ENCODE measurements around the gene PRRT2.

The PRRT2 gene

DNA sequence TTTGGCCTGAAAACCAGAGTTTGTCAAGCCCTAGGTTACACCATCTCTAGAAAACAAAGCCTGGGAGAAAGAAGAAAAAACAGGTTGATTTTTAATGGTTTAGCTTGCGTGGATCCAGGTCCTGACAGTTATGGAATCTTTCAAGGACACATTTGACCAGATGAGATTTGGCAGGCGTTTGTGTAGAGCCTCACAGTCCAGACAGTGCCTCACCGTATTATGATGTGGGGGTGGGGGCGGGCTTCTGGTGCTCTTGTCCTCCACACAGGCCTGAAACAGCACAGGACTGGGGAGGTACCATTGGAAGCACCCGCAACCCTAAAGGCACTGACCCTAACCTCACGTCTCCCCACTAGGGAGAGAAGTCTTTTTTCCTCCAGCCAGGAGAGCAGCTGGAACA is 27.8 kb downstream of the PRRT2 start:
- Histone ChIP-seq H3K27ac (ENCODE audit: low read length) (no peak overlapping the region), H3K4me3 (ENCODE audit: low read length) (no peak overlapping the region), H3K4me2 (ENCODE audit: low read depth, low read length) (no peak overlapping the region), H3K79me2 (ENCODE audit: low read length) (no peaks in the 10 kb centered on the region), H3F3A (ENCODE audit: insufficient read depth, low read length) (no peaks in the 10 kb centered on the region), H4K20me1 (ENCODE audit: insufficient read depth, low read length) (no peaks in the 10 kb centered on the region), H3K9me3 (replicated peaks; ENCODE audit: insufficient read depth, low read length) (no peaks in the 10 kb centered on the region), H3K36me3 (replicated peaks; ENCODE audit: insufficient read depth, low read length) (no peaks in the 10 kb centered on the region), H2AFZ (ENCODE audit: low read length) (no peak overlapping the region), H3K4me1 (ENCODE audit: low read length) (no peaks in the 10 kb centered on the region), H3K27me3 (replicated peaks; ENCODE audit: insufficient read depth, low read length) (no peaks in the 10 kb centered on the region), H3K9ac (ENCODE audit: low read length) (no peak overlapping the region), H3K9me2 (replicated peaks; ENCODE audit: insufficient read depth, low read length) (no peaks in the 10 kb centered on the region)
- no peak for DNase-seq
- TF ChIP-seq EZH2 (optimal IDR thresholded peaks at IDR 0.05; ENCODE audit: low read depth, low read length), result no peak
- TF ChIP-seq EZH2phosphoT487 (IDR thresholded peaks at IDR 0.05; ENCODE audit: low read length), result no peak
- TF ChIP-seq, protein P1, sequence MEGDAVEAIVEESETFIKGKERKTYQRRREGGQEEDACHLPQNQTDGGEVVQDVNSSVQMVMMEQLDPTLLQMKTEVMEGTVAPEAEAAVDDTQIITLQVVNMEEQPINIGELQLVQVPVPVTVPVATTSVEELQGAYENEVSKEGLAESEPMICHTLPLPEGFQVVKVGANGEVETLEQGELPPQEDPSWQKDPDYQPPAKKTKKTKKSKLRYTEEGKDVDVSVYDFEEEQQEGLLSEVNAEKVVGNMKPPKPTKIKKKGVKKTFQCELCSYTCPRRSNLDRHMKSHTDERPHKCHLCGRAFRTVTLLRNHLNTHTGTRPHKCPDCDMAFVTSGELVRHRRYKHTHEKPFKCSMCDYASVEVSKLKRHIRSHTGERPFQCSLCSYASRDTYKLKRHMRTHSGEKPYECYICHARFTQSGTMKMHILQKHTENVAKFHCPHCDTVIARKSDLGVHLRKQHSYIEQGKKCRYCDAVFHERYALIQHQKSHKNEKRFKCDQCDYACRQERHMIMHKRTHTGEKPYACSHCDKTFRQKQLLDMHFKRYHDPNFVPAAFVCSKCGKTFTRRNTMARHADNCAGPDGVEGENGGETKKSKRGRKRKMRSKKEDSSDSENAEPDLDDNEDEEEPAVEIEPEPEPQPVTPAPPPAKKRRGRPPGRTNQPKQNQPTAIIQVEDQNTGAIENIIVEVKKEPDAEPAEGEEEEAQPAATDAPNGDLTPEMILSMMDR (IDR thresholded peaks at IDR 0.05; ENCODE audit: low read length), result no peak

DNA sequence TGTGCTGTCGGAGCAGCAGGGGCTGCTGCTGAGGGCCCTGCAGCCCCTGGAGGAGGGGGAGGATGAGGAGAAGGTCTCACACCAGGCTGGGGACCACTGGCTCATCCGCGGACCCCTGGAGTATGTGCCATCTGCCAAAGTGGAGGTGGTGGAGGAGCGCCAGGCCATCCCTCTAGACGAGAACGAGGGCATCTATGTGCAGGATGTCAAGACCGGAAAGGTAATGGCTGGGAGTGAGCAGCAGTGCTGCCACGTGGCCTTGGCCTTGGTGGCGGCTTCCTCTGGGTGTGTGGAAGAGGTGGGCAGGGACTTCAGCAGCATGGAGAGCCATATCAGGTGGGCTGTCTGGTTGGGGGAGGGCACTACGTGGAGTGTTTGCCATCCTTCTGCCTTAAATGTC is 28.2 kb downstream of the PRRT2 start:
- no peak overlapping the region for H3K27ac ChIP-seq (ENCODE audit: low read length)
- H3K4me3 ChIP-seq (ENCODE audit: low read length), result no peak overlapping the region
- no peaks in the 10 kb centered on the region for H3K4me1 ChIP-seq (ENCODE audit: low read length)
- TF ChIP-seq, protein P1 (IDR thresholded peaks at IDR 0.05; ENCODE audit: low read length), result no peak
- TF ChIP-seq EZH2phosphoT487 (IDR thresholded peaks at IDR 0.05; ENCODE audit: low read length) (no peak), EZH2 (optimal IDR thresholded peaks at IDR 0.05; ENCODE audit: low read depth, low read length) (no peak)
- no peak overlapping the region for H3K9ac ChIP-seq (ENCODE audit: low read length)
- no peak for DNase-seq
- H2AFZ ChIP-seq (ENCODE audit: low read length), result no peak overlapping the region
- no peaks in the 10 kb centered on the region for H3K9me2 ChIP-seq (replicated peaks; ENCODE audit: insufficient read depth, low read length)
- H3K9me3 ChIP-seq (replicated peaks; ENCODE audit: insufficient read depth, low read length), result no peaks in the 10 kb centered on the region
- no peaks in the 10 kb centered on the region for H4K20me1 ChIP-seq (ENCODE audit: insufficient read depth, low read length)
- no peaks in the 10 kb centered on the region for H3F3A ChIP-seq (ENCODE audit: insufficient read depth, low read length)
- H3K79me2 ChIP-seq (ENCODE audit: low read length), result no peaks in the 10 kb centered on the region
- no peaks in the 10 kb centered on the region for H3K27me3 ChIP-seq (replicated peaks; ENCODE audit: insufficient read depth, low read length)
- H3K4me2 ChIP-seq (ENCODE audit: low read depth, low read length), result no peak overlapping the region
- no peaks in the 10 kb centered on the region for H3K36me3 ChIP-seq (replicated peaks; ENCODE audit: insufficient read depth, low read length)

DNA sequence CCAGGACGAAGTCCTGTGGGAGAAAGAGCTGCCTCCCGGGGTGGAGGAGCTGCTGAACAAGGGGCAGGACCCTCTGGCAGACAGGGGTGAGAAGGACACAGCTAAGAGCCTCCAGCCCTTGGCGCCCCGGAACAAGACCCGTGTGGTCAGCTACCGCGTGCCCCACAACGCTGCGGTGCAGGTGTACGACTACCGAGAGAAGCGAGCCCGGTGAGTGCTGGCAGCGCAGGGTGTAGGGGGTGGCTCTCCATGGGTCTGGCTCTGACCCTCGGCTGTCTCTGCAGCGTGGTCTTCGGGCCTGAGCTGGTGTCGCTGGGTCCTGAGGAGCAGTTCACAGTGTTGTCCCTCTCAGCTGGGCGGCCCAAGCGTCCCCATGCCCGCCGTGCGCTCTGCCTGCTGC is 29.6 kb downstream of the PRRT2 start:
- Histone ChIP-seq H3K27me3 (replicated peaks; ENCODE audit: insufficient read depth, low read length) (no peaks in the 10 kb centered on the region), H3K9me2 (replicated peaks; ENCODE audit: insufficient read depth, low read length) (no peaks in the 10 kb centered on the region), H2AFZ (ENCODE audit: low read length) (no peak overlapping the region), H3K9me3 (replicated peaks; ENCODE audit: insufficient read depth, low read length) (no peaks in the 10 kb centered on the region), H3K79me2 (ENCODE audit: low read length) (no peaks in the 10 kb centered on the region), H3K9ac (ENCODE audit: low read length) (no peak overlapping the region), H3K4me3 (ENCODE audit: low read length) (no peak overlapping the region), H3K4me2 (ENCODE audit: low read depth, low read length) (no peak overlapping the region), H3K27ac (ENCODE audit: low read length) (no peak overlapping the region), H4K20me1 (ENCODE audit: insufficient read depth, low read length) (no peaks in the 10 kb centered on the region), H3K36me3 (replicated peaks; ENCODE audit: insufficient read depth, low read length) (no peaks in the 10 kb centered on the region), H3F3A (ENCODE audit: insufficient read depth, low read length) (no peaks in the 10 kb centered on the region), H3K4me1 (ENCODE audit: low read length) (no peaks in the 10 kb centered on the region)
- TF ChIP-seq, protein P1 (IDR thresholded peaks at IDR 0.05; ENCODE audit: low read length), result no peak
- TF ChIP-seq EZH2 (optimal IDR thresholded peaks at IDR 0.05; ENCODE audit: low read depth, low read length), result no peak
- no peak for TF ChIP-seq EZH2phosphoT487 (IDR thresholded peaks at IDR 0.05; ENCODE audit: low read length)
- no peak for DNase-seq
